GM19452 (cell line): Measurements from ENCODE around the gene ADAR.

Experiments used
- ATAC-seq: cut with Tn5 transposase; IDR thresholded peaks from one replicate; pipeline ENCODE4 v1.9.1; 2021; ENCODE audit not compliant: unreplicated experiment

The ADAR gene

GRCh38 chr1:154586641-154587040 is 21.3 kb downstream of the ADAR start:
- no peak for ATAC-seq

- ATAC-seq: no peak
Measured at GRCh38 chr1:154586231-154586630, 21.8 kb downstream of the ADAR start.

DNA sequence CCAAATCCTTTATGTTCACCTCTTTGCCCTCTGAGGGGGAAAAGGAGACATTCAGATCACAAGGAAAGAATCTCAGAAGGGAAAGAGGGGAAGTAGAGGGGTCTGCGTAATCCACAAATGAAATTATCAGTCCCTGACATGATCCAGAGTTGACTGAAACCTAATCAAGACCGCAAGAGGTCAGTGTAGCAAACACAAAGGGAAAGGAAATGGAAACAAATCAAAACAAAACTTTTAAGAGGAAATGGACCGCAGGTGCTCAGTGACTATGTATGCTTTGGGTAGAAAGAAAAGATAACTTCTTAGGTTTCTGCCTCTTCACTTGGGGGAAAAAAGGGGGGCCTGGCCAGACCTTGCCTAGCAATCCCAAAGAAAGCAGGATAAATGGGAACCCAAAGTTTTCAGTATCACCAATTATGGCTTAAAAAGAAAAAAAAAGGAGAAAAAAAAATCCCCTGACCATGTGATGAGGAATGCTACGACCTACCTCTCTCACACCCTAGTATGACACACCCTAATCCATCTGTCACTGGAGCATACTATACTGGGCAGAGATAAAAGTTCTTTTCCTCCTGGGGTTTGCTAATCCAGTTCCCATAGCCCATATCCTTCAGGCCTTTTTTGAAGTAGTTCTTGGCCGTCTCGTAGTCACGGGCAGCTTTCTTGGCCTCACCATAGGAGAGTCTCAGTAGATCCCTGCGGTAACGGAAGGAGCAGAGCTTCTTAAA is 23.6 kb downstream of the ADAR start:
- no peak for ATAC-seq

- ATAC-seq: no peak
Measured at GRCh38 chr1:154583773-154584172, 24.2 kb downstream of the ADAR start.

GRCh38 chr1:154582885-154583284 is 25.1 kb downstream of the ADAR start:
- ATAC-seq: no peak

GRCh38 chr1:154581766-154582165 is 26.2 kb downstream of the ADAR start:
- ATAC-seq: no peak

- no peak for ATAC-seq
Measured at GRCh38 chr1:154579374-154579773, 28.6 kb downstream of the ADAR start.

DNA sequence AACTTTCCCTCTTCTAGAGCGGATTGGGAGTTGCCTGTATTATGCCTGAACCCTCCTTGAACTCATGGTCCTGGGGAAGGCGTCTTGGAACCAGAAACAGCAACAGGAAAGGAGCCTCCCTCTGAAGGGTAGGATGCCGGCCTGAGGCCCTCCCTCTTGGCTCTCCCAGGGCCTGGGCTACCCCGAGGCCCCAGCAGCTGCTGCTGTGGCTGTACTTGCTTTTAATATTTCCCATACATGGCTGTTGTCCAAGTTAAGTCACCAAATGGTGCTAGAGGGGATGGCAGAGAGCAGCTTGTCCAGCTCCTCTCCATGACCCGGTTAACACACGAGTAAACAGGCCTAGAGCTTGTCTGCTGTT is 29.9 kb downstream of the ADAR start:
- no peak for ATAC-seq

- ATAC-seq: no peak
Measured at GRCh38 chr1:154577346-154578057, 30.5 kb downstream of the ADAR start.

- no peak for ATAC-seq
Measured at GRCh38 chr1:154575951-154576566, 31.9 kb downstream of the ADAR start.

GRCh38 chr1:154575147-154575927 is 32.6 kb downstream of the ADAR start:
- no peak for ATAC-seq

- ATAC-seq: no peak
Measured at GRCh38 chr1:154574716-154575115, 33.3 kb downstream of the ADAR start.

GRCh38 chr1:154573168-154573510 is 34.8 kb downstream of the ADAR start:
- no peak for ATAC-seq

- ATAC-seq: no peak
Measured at GRCh38 chr1:154572468-154573167, 35.4 kb downstream of the ADAR start.

DNA sequence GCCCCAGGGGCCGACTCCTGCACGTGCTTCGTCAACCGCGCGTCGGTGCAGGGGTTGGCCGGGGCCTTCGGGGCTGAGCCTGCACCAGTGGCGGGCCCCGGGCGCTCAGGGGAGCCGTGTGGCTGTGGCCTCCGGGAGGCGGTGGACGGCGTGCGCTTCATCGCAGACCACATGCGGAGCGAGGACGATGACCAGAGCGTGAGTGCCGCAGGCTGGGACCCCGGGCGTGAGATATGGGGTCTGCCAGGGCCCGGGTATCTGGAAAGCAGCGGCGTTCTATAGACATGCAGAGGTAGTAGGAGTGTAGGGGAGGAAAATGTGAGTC is 36.1 kb downstream of the ADAR start:
- ATAC-seq: no peak

GRCh38 chr1:154571244-154571963 is 36.6 kb downstream of the ADAR start:
- no peak for ATAC-seq

GRCh38 chr1:154568157-154568815 is 39.7 kb downstream of the ADAR start:
- ATAC-seq: no peak

DNA sequence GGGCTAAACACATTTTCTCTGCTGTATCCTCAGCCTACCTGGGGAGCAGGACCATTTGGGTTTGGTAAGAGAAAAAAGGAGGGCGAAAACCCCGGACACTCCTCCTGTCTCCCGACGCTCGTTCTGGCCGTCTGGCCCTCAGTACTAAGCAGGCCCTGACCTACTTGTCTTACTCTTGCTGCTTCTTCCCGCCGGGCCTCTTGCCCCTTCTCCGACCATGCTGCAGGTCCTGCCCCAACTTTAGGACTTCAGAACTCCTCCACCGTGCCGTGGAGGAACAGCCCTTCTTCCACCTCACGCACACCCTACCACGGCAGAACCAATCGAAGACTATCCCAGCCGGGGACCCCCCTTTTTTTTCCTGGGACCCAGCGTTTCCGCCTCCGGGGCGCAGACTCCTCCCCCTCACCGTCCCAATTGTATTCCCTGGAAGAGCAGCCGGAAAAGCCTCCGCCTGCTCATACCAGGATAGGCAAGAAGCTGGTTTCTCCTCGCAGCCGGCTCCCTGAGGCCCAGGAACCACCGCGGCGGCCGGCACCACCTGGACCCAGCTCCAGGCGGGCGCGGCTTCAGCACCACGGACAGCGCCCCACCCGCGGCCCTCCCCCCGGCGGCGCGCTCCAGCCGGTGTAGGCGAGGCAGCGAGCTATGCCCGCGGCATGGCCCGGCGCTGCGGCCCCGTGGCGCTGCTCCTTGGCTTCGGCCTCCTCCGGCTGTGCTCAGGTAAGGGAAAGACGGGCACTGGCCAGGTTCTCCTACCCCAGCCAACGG is 40.4 kb downstream of the ADAR start, which contains the start of gene CHRNB2:
Gene CHRNB2 (plus strand): TSS at position 393 of the 771 bp plus-strand sequence. CDS start 267 bp downstream, at position 660.
- no peak for ATAC-seq

DNA sequence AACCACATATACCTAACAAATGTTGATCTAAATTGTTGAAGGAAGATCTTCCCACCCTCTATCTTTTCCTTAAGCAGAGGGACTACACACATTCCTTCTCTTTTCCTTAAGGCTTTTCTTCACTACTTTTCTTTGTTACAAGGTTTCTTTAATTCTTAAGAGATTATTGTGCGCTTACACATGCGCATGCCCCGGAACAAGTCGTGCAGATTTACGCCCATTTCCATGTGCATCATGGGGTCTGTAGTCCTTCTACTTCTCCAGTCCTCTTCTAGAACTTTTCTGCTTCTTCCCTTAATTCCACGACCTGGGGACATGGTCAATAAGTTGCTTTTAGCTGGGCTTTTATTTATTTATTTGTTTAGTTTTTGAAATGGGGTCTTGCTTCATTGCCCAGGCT is 42.1 kb downstream of the ADAR start:
- ATAC-seq: no peak
